Measurements from ENCODE around the gene SERTAD2. TPM values are rescaled to one million over a fixed set of nuclear protein-coding genes. Genes with fewer than 3 reads are reported as not detected.

SERTAD2 gene
- total RNA-seq, 2 donors from 2014 or later = 15.6 to 23.9 TPM

Other genes starting within 250 kb of the SERTAD2 start
- under 1 TPM; 0.31 to 0.50 TPM for gene LGALSL, start 199.8 kb downstream of the SERTAD2 start, total RNA-seq
- 10 to 100 TPM; 38.7 to 49.0 TPM for gene AFTPH, start 129.6 kb downstream of the SERTAD2 start, total RNA-seq